ENCODE measurements around the gene PROM1.

Gene PROM1

GRCh38 chr4:16122308-16122711 lies 38.5 kb upstream of the PROM1 start:
- H3K36me3 ChIP-seq (ENCODE audit: insufficient read depth, low read length): no peaks in the 10 kb centered on the region
- no peaks in the 10 kb centered on the region for H3K4me1 ChIP-seq (ENCODE audit: control insufficient read depth, insufficient read depth, low read length, unreplicated experiment)
- H3K27me3 ChIP-seq (ENCODE audit: insufficient read depth, low read length): peaks cover 96% of the 10 kb centered on the region

GRCh38 chr4:16120720-16121119 lies 36.9 kb upstream of the PROM1 start:
- Histone ChIP-seq H3K27ac (ENCODE audit: low read depth, low read length) (no peak overlapping the region), H3K79me2 (ENCODE audit: control insufficient read depth, insufficient read depth, low read length, unreplicated experiment) (no peaks in the 10 kb centered on the region), H3K4me3 (ENCODE audit: low read depth, low read length) (no peak overlapping the region), H3K27me3 (ENCODE audit: insufficient read depth, low read length) (peaks cover 98% of the 10 kb centered on the region), H3K36me3 (ENCODE audit: insufficient read depth, low read length) (no peaks in the 10 kb centered on the region), H2AFZ (ENCODE audit: low read length, unreplicated experiment) (no peak overlapping the region), H3K4me1 (ENCODE audit: control insufficient read depth, insufficient read depth, low read length, unreplicated experiment) (no peaks in the 10 kb centered on the region)

More at GRCh38 chr4:16122308-16122711, 38.5 kb upstream of the PROM1 start:
- no peak overlapping the region for H2AFZ ChIP-seq (ENCODE audit: low read length, unreplicated experiment)
- no peaks in the 10 kb centered on the region for H3K79me2 ChIP-seq (ENCODE audit: control insufficient read depth, insufficient read depth, low read length, unreplicated experiment)
- no peak overlapping the region for H3K4me3 ChIP-seq (ENCODE audit: low read depth, low read length)
- no peak overlapping the region for H3K27ac ChIP-seq (ENCODE audit: low read depth, low read length)

- Histone ChIP-seq H3K4me1 (ENCODE audit: control insufficient read depth, insufficient read depth, low read length, unreplicated experiment) (no peaks in the 10 kb centered on the region), H3K27ac (ENCODE audit: low read depth, low read length) (no peak overlapping the region)
These were observed 36.2 kb upstream of the PROM1 start for GRCh38 chr4:16119981-16120380.

GRCh38 chr4:16118090-16118489 lies 34.3 kb upstream of the PROM1 start:
- Histone ChIP-seq H3K27ac (ENCODE audit: low read depth, low read length) (no peak overlapping the region), H3K36me3 (ENCODE audit: insufficient read depth, low read length) (no peaks in the 10 kb centered on the region), H3K4me3 (ENCODE audit: low read depth, low read length) (no peak overlapping the region), H3K4me1 (ENCODE audit: control insufficient read depth, insufficient read depth, low read length, unreplicated experiment) (no peaks in the 10 kb centered on the region), H3K27me3 (ENCODE audit: insufficient read depth, low read length) (peaks cover 97% of the 10 kb centered on the region), H2AFZ (ENCODE audit: low read length, unreplicated experiment) (no peak overlapping the region), H3K79me2 (ENCODE audit: control insufficient read depth, insufficient read depth, low read length, unreplicated experiment) (no peaks in the 10 kb centered on the region)

More at GRCh38 chr4:16119981-16120380, 36.2 kb upstream of the PROM1 start:
- Histone ChIP-seq H3K4me3 (ENCODE audit: low read depth, low read length) (no peak overlapping the region), H3K36me3 (ENCODE audit: insufficient read depth, low read length) (no peaks in the 10 kb centered on the region), H3K79me2 (ENCODE audit: control insufficient read depth, insufficient read depth, low read length, unreplicated experiment) (no peaks in the 10 kb centered on the region), H3K27me3 (ENCODE audit: insufficient read depth, low read length) (peaks cover 98% of the 10 kb centered on the region), H2AFZ (ENCODE audit: low read length, unreplicated experiment) (no peak overlapping the region)

- H3K4me3 ChIP-seq (ENCODE audit: low read depth, low read length): no peak overlapping the region
- no peak overlapping the region for H2AFZ ChIP-seq (ENCODE audit: low read length, unreplicated experiment)
- peaks cover 93% of the 10 kb centered on the region for H3K27me3 ChIP-seq (ENCODE audit: insufficient read depth, low read length)
- no peak overlapping the region for H3K27ac ChIP-seq (ENCODE audit: low read depth, low read length)
- H3K79me2 ChIP-seq (ENCODE audit: control insufficient read depth, insufficient read depth, low read length, unreplicated experiment): no peaks in the 10 kb centered on the region
- no peaks in the 10 kb centered on the region for H3K4me1 ChIP-seq (ENCODE audit: control insufficient read depth, insufficient read depth, low read length, unreplicated experiment)
- H3K36me3 ChIP-seq (ENCODE audit: insufficient read depth, low read length): no peaks in the 10 kb centered on the region
These were observed 33.3 kb upstream of the PROM1 start for GRCh38 chr4:16117164-16117563.

- Histone ChIP-seq H3K4me1 (ENCODE audit: control insufficient read depth, insufficient read depth, low read length, unreplicated experiment) (no peaks in the 10 kb centered on the region), H3K4me3 (ENCODE audit: low read depth, low read length) (no peak overlapping the region), H3K36me3 (ENCODE audit: insufficient read depth, low read length) (no peaks in the 10 kb centered on the region), H2AFZ (ENCODE audit: low read length, unreplicated experiment) (no peak overlapping the region), H3K27ac (ENCODE audit: low read depth, low read length) (no peak overlapping the region), H3K79me2 (ENCODE audit: control insufficient read depth, insufficient read depth, low read length, unreplicated experiment) (no peaks in the 10 kb centered on the region), H3K27me3 (ENCODE audit: insufficient read depth, low read length) (peaks cover 93% of the 10 kb centered on the region)
These were observed 32.7 kb upstream of the PROM1 start for GRCh38 chr4:16116493-16116990.

GRCh38 chr4:16116019-16116418 lies 32.2 kb upstream of the PROM1 start:
- Histone ChIP-seq H3K4me3 (ENCODE audit: low read depth, low read length) (no peak overlapping the region), H2AFZ (ENCODE audit: low read length, unreplicated experiment) (no peak overlapping the region), H3K79me2 (ENCODE audit: control insufficient read depth, insufficient read depth, low read length, unreplicated experiment) (no peaks in the 10 kb centered on the region), H3K27ac (ENCODE audit: low read depth, low read length) (no peak overlapping the region), H3K4me1 (ENCODE audit: control insufficient read depth, insufficient read depth, low read length, unreplicated experiment) (no peaks in the 10 kb centered on the region), H3K27me3 (ENCODE audit: insufficient read depth, low read length) (peaks cover 93% of the 10 kb centered on the region), H3K36me3 (ENCODE audit: insufficient read depth, low read length) (no peaks in the 10 kb centered on the region)

GRCh38 chr4:16114546-16114945 lies 30.7 kb upstream of the PROM1 start:
- Histone ChIP-seq H2AFZ (ENCODE audit: low read length, unreplicated experiment) (no peak overlapping the region), H3K79me2 (ENCODE audit: control insufficient read depth, insufficient read depth, low read length, unreplicated experiment) (no peaks in the 10 kb centered on the region), H3K4me1 (ENCODE audit: control insufficient read depth, insufficient read depth, low read length, unreplicated experiment) (no peaks in the 10 kb centered on the region), H3K4me3 (ENCODE audit: low read depth, low read length) (no peak overlapping the region), H3K36me3 (ENCODE audit: insufficient read depth, low read length) (no peaks in the 10 kb centered on the region), H3K27me3 (ENCODE audit: insufficient read depth, low read length) (peaks cover 88% of the 10 kb centered on the region), H3K27ac (ENCODE audit: low read depth, low read length) (no peak overlapping the region)

- Histone ChIP-seq H3K4me1 (ENCODE audit: control insufficient read depth, insufficient read depth, low read length, unreplicated experiment) (no peaks in the 10 kb centered on the region), H3K27ac (ENCODE audit: low read depth, low read length) (no peak overlapping the region), H3K4me3 (ENCODE audit: low read depth, low read length) (no peak overlapping the region), H2AFZ (ENCODE audit: low read length, unreplicated experiment) (no peak overlapping the region), H3K79me2 (ENCODE audit: control insufficient read depth, insufficient read depth, low read length, unreplicated experiment) (no peaks in the 10 kb centered on the region), H3K36me3 (ENCODE audit: insufficient read depth, low read length) (no peaks in the 10 kb centered on the region), H3K27me3 (ENCODE audit: insufficient read depth, low read length) (peaks cover 88% of the 10 kb centered on the region)
These were observed 29.9 kb upstream of the PROM1 start for GRCh38 chr4:16113741-16114140.

- peaks cover 86% of the 10 kb centered on the region for H3K27me3 ChIP-seq (ENCODE audit: insufficient read depth, low read length)
- H3K36me3 ChIP-seq (ENCODE audit: insufficient read depth, low read length): no peaks in the 10 kb centered on the region
- no peak overlapping the region for H2AFZ ChIP-seq (ENCODE audit: low read length, unreplicated experiment)
- H3K4me3 ChIP-seq (ENCODE audit: low read depth, low read length): no peak overlapping the region
- no peaks in the 10 kb centered on the region for H3K79me2 ChIP-seq (ENCODE audit: control insufficient read depth, insufficient read depth, low read length, unreplicated experiment)
- no peak overlapping the region for H3K27ac ChIP-seq (ENCODE audit: low read depth, low read length)
- no peaks in the 10 kb centered on the region for H3K4me1 ChIP-seq (ENCODE audit: control insufficient read depth, insufficient read depth, low read length, unreplicated experiment)
These were observed 27.7 kb upstream of the PROM1 start for GRCh38 chr4:16111533-16111932.

- Histone ChIP-seq H3K4me3 (ENCODE audit: low read depth, low read length) (no peak overlapping the region), H3K79me2 (ENCODE audit: control insufficient read depth, insufficient read depth, low read length, unreplicated experiment) (no peaks in the 10 kb centered on the region), H3K36me3 (ENCODE audit: insufficient read depth, low read length) (no peaks in the 10 kb centered on the region), H3K27ac (ENCODE audit: low read depth, low read length) (no peak overlapping the region), H3K27me3 (ENCODE audit: insufficient read depth, low read length) (peaks cover 86% of the 10 kb centered on the region), H2AFZ (ENCODE audit: low read length, unreplicated experiment) (no peak overlapping the region), H3K4me1 (ENCODE audit: control insufficient read depth, insufficient read depth, low read length, unreplicated experiment) (no peaks in the 10 kb centered on the region)
These were observed 27.0 kb upstream of the PROM1 start for GRCh38 chr4:16110661-16111290.

Data from ACC112 (cell line).